Activated naive CD4-positive, alpha-beta T cell treated with anti-CD3 and anti-CD28 coated beads, Interleukin-2, amount 10 ng/mL, durations not matched to agents 7 days and 5 days (primary cell): ENCODE data around the gene TARS3.

ENCODE experiments used
- CTCF ChIA-PET: fragments of 350-600 bp; sonication (Branson Sonifier 250); formaldehyde crosslinking; loops from one replicate; lab custom pipeline; 2021; ENCODE audit warnings: antibody characterized with exemption; lab: Charles Lee
- DNase-seq: peaks from one replicate; pipeline ENCODE4 v3.0.0-alpha.2; 2020
- H3K27ac Mint-ChIP-seq: one replicate; pipeline ENCODE4 v1.8.0; 2021; ENCODE audit warnings: mild to moderate bottlenecking, moderate library complexity, mixed read lengths
- H3K27me3 Mint-ChIP-seq: one replicate; pipeline ENCODE4 v1.8.0; 2021; ENCODE audit warnings: mild to moderate bottlenecking, mixed read lengths
- H3K36me3 Mint-ChIP-seq: one replicate; pipeline ENCODE4 v1.8.0; 2021; ENCODE audit warnings: mixed read lengths
- H3K4me1 Mint-ChIP-seq: one replicate; pipeline ENCODE4 v1.8.0; 2021; ENCODE audit warnings: mixed read lengths
- H3K4me3 Mint-ChIP-seq: one replicate; pipeline ENCODE4 v1.8.0; 2021; ENCODE audit warnings: mild to moderate bottlenecking, moderate library complexity, mixed read lengths
- H3K9me3 Mint-ChIP-seq: one replicate; pipeline ENCODE4 v1.8.0; 2021; ENCODE audit warnings: mixed read lengths

Gene TARS3

DNA sequence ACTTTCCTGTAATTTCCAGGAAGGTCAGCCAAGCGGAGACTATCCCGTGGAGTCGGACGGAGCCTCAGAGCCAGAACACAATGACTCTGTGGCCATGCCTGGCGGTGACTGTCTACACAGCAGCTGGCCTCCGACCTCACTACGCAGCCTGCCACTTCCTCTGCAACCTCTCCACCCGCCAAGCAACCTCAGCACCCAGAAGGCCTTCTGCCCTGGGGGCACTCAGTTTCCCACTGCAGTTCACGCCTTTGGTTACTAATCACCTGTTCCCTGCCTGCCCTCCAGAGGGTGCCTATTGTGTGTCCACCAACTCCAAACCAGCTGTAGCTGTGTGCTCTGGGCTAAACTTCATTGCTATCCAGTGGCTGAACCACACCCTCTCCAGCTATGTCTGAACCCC is 116.1 kb downstream of the TARS3 start:
- no peaks in the 10 kb centered on the region for H3K4me1 Mint-ChIP-seq
- H3K27me3 Mint-ChIP-seq = peaks cover 13% of the 10 kb centered on the region
- no peaks in the 10 kb centered on the region for H3K9me3 Mint-ChIP-seq
- CTCF ChIA-PET = interaction anchor here (2.4 kb wide), 1 partner anchor 32 kb away, joined by 5 read pairs; no protein-coding TSS in a partner anchor
- no peak overlapping the region for H3K27ac Mint-ChIP-seq
- H3K36me3 Mint-ChIP-seq = no peaks in the 10 kb centered on the region
- no peak overlapping the region for H3K4me3 Mint-ChIP-seq
- DNase-seq = no peak

DNA sequence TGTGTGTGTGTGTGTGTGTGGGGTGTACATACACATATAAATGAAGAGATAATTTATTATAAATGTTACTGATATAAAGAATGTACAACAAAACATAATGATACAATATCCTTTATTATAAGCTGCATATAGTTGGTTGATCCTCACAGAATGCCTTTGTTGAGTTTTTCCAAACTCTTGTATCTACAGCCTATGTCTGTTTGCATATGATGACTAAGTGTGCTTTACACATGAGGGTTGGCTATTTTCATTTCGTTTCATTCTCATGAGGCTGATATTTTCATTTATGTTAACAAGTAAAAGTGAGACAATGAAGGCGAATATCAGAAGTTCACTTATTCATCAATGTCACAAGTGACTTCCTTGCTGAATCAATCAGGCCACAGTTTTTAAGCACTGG is 117.2 kb downstream of the TARS3 start:
- no peaks in the 10 kb centered on the region for H3K9me3 Mint-ChIP-seq
- H3K4me3 Mint-ChIP-seq = no peak overlapping the region
- CTCF ChIA-PET = interaction anchor here (2.4 kb wide), 1 partner anchor 33 kb away, joined by 5 read pairs; no protein-coding TSS in a partner anchor
- no peaks in the 10 kb centered on the region for H3K36me3 Mint-ChIP-seq
- peaks cover 13% of the 10 kb centered on the region for H3K27me3 Mint-ChIP-seq
- no peak overlapping the region for H3K27ac Mint-ChIP-seq
- H3K4me1 Mint-ChIP-seq = no peaks in the 10 kb centered on the region
- no peak for DNase-seq

GRCh38 chr15:101604124-101604874 is 120.0 kb downstream of the TARS3 start:
- Mint-ChIP-seq H3K9me3 (no peaks in the 10 kb centered on the region), H3K4me3 (no peak overlapping the region), H3K27me3 (peaks cover 26% of the 10 kb centered on the region), H3K4me1 (no peaks in the 10 kb centered on the region), H3K36me3 (no peaks in the 10 kb centered on the region), H3K27ac (no peak overlapping the region)
- CTCF ChIA-PET = no interaction called here
- DNase-seq = no peak
